Ectodermal cell (in vitro differentiated cells): ENCODE measurements around the gene TDRD1.

Source experiments
- H3K27ac ChIP-seq: 2 replicates; pipeline ENCODE4 v1.7.0; 2013; ENCODE audit warnings: mild to moderate bottlenecking, low read depth, low read length; ENCODE audit not compliant: insufficient read depth, poor library complexity, severe bottlenecking
- H3K27me3 ChIP-seq: 2 replicates; pipeline ENCODE4 v1.7.0; 2013; ENCODE audit warnings: mild to moderate bottlenecking, low read length; ENCODE audit not compliant: insufficient read depth, control insufficient read depth, poor library complexity, severe bottlenecking
- H3K36me3 ChIP-seq: one replicate; pipeline ENCODE4 v1.7.0; 2013; ENCODE audit warnings: low read length; ENCODE audit not compliant: control insufficient read depth, insufficient read depth
- H3K4me1 ChIP-seq: one replicate; pipeline ENCODE4 v1.7.0; 2013; ENCODE audit warnings: low read length; ENCODE audit not compliant: control insufficient read depth, insufficient read depth
- H3K4me3 ChIP-seq: 2 replicates; pipeline ENCODE4 v1.7.0; 2013; ENCODE audit warnings: low read depth, low read length, control low read depth; ENCODE audit not compliant: insufficient read depth
- H3K9me3 ChIP-seq: 2 replicates; pipeline ENCODE4 v1.7.0; 2013; ENCODE audit warnings: mild to moderate bottlenecking, low read length, moderate library complexity; ENCODE audit not compliant: control insufficient read depth
- WGBS, 2 experiments: methylation state at CpG; one replicate each; pipeline ENCODE4 v1.1.7; 2013; ENCODE audit warnings: missing lambda C conversion rate in 2 of 2; 5-methylcytosine and 5-hydroxymethylcytosine counted together

Gene TDRD1

GRCh38 chr10:114157912-114158311, 21.2 kb upstream of the TDRD1 start:
- Histone ChIP-seq H3K27me3 (no peaks in the 10 kb centered on the region), H3K9me3 (no peaks in the 10 kb centered on the region), H3K36me3 (no peaks in the 10 kb centered on the region), H3K4me3 (no peak overlapping the region), H3K27ac (no peak overlapping the region), H3K4me1 (no peaks in the 10 kb centered on the region)
- WGBS, 2 experiments = 92 to 100% methylated on average over 1 to 2 of the region's 2 CpGs

DNA sequence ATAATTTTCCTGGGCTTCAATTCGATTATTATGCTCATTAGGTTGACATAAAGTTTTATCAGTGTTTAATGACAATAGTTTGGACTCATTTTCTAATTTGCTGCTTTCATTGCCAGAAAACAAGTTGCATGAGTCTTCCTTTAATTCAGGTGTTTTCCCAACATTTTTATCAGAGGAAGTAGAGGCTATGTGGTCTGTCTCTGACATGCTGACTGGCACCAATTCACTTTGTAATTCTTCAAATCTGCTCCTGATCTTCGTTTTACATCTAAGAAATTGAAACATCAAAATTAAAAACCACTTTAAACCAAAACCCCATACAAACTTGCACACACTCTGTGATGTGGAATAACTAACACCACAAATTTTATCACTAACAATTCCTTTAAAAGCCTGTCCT, 16.1 kb upstream of the TDRD1 start:
- Histone ChIP-seq H3K27me3 (no peaks in the 10 kb centered on the region), H3K4me1 (no peaks in the 10 kb centered on the region), H3K36me3 (no peaks in the 10 kb centered on the region), H3K9me3 (peaks cover 2% of the 10 kb centered on the region), H3K27ac (no peak overlapping the region), H3K4me3 (no peak overlapping the region)
- 90% methylated on average over 2 of the region's 2 CpGs for WGBS, 2 experiments

GRCh38 chr10:114166043-114166442, 13.1 kb upstream of the TDRD1 start:
- Histone ChIP-seq H3K9me3 (peaks cover 5% of the 10 kb centered on the region), H3K36me3 (peaks cover 5% of the 10 kb centered on the region), H3K27me3 (no peaks in the 10 kb centered on the region), H3K27ac (no peak overlapping the region), H3K4me1 (no peaks in the 10 kb centered on the region), H3K4me3 (no peak overlapping the region)
- 81 to 91% methylated on average over 3 of the region's 3 CpGs for WGBS, 2 experiments

DNA sequence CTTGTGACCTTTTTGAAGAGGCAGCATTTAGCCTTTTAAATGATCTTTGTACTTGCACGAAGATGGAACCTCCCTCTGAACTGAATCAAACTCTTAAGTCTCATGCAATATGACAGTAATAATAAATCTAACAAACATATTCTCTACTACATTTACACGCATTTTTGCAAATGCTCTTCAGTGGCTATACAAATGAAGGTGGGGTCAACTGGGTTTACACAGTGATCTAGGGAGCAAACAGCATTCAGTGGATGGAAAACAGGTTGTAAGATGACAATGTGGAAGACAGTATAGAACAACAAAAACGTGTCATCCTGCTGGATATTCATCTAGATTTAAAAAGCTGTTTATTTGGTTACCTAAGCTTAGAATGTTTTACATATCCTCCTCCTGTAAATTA, 12.7 kb upstream of the TDRD1 start:
- Histone ChIP-seq H3K9me3 (peaks cover 5% of the 10 kb centered on the region), H3K4me3 (no peak overlapping the region), H3K27me3 (no peaks in the 10 kb centered on the region), H3K27ac (no peak overlapping the region), H3K4me1 (no peaks in the 10 kb centered on the region), H3K36me3 (peaks cover 5% of the 10 kb centered on the region)
- 80 to 81% methylated on average over 3 of the region's 3 CpGs for WGBS, 2 experiments

DNA sequence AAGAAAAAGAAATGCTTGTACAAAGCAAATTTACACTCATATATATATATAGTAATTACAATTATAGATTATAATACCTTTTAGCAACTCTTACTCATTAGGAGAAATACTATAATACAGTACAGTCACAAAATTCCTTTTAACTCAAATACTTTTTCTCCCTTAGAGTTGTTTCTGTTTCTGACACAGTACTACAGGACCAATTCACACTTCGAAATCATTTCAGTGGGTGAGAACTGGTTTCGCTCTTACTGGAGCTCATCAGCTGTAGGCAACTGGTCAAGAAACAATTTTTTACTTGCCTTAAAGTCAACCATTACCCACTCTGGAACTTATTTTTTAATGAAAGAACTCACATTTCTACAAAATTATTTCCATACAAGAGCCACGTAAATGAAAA, 11.2 kb upstream of the TDRD1 start:
- H3K9me3 ChIP-seq = peaks cover 5% of the 10 kb centered on the region
- 94 to 96% methylated on average over 3 of the region's 3 CpGs for WGBS, 2 experiments

GRCh38 chr10:114168450-114169009, 10.6 kb upstream of the TDRD1 start:
- Histone ChIP-seq H3K4me3 (no peak overlapping the region), H3K27me3 (no peaks in the 10 kb centered on the region), H3K4me1 (peaks cover 9% of the 10 kb centered on the region), H3K9me3 (peaks cover 5% of the 10 kb centered on the region), H3K36me3 (peaks cover 5% of the 10 kb centered on the region), H3K27ac (no peak overlapping the region)
- WGBS, 2 experiments = 93 to 98% methylated on average over 3 of the region's 3 CpGs

More for the DNA sequence above, 11.2 kb upstream of the TDRD1 start:
- peaks cover 5% of the 10 kb centered on the region for H3K36me3 ChIP-seq
- H3K27ac ChIP-seq = no peak overlapping the region
- H3K27me3 ChIP-seq = no peaks in the 10 kb centered on the region
- no peak overlapping the region for H3K4me3 ChIP-seq
- H3K4me1 ChIP-seq = peaks cover 9% of the 10 kb centered on the region

DNA sequence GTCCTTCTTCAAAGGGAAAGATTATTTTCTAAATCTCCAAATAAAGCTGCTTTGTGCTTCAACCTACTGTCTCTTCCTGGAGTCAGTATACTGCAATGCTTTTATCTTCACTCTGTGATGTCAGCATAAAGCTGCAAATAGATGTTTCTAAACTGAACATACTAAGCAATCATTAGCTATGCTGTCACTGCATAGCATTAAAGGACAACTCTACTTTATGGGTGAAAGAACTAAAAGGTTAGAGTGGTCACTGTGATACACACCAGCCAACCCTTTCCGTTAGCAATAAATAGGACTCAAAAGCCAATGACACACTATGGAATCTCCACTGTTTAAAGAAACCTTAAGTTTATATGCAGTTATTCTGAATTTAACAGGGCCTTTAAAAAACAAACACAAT, 6.9 kb upstream of the TDRD1 start:
- Histone ChIP-seq H3K9me3 (peaks cover 5% of the 10 kb centered on the region), H3K36me3 (peaks cover 5% of the 10 kb centered on the region), H3K27ac (no peak overlapping the region), H3K27me3 (peaks cover 16% of the 10 kb centered on the region), H3K4me3 (no peak overlapping the region), H3K4me1 (peaks cover 9% of the 10 kb centered on the region)
- WGBS, 2 experiments = 92% methylated on average over 1 of the region's 1 CpG; no CpG with 5 or more reads in 1 of the 2 experiments

GRCh38 chr10:114172776-114173602, 6.2 kb upstream of the TDRD1 start:
- Histone ChIP-seq H3K9me3 (peaks cover 4% of the 10 kb centered on the region), H3K4me1 (peaks cover 9% of the 10 kb centered on the region), H3K36me3 (peaks cover 5% of the 10 kb centered on the region), H3K4me3 (peak overlapping the region; percentile 99), H3K27ac (no peak overlapping the region), H3K27me3 (peaks cover 16% of the 10 kb centered on the region)
- WGBS, 2 experiments = 61 to 76% methylated on average over 4 to 9 of the region's 9 CpGs

DNA sequence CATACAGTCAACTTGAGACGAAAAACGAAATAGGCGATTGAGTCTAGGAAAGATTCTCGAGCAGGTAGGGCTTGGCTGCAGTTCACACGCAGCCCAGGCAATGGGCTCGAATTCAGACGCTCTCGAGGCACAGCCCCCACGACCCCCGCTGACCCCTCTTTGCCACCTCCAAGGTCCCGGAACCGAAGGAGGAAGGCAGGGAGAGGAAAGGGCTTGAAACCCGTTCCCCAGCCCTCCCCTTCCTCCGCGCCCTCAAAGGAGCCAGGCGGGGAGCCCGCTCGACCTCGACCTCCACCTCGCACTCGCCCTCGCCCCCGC, 5.6 kb upstream of the TDRD1 start:
- Histone ChIP-seq H3K36me3 (no peaks in the 10 kb centered on the region), H3K9me3 (no peaks in the 10 kb centered on the region), H3K4me3 (peak overlapping the region; percentile 99), H3K27me3 (peaks cover 16% of the 10 kb centered on the region), H3K27ac (peak overlapping the region; percentile 78), H3K4me1 (peaks cover 9% of the 10 kb centered on the region)
- WGBS, 2 experiments = 1% methylated on average over 23 of the region's 23 CpGs

DNA sequence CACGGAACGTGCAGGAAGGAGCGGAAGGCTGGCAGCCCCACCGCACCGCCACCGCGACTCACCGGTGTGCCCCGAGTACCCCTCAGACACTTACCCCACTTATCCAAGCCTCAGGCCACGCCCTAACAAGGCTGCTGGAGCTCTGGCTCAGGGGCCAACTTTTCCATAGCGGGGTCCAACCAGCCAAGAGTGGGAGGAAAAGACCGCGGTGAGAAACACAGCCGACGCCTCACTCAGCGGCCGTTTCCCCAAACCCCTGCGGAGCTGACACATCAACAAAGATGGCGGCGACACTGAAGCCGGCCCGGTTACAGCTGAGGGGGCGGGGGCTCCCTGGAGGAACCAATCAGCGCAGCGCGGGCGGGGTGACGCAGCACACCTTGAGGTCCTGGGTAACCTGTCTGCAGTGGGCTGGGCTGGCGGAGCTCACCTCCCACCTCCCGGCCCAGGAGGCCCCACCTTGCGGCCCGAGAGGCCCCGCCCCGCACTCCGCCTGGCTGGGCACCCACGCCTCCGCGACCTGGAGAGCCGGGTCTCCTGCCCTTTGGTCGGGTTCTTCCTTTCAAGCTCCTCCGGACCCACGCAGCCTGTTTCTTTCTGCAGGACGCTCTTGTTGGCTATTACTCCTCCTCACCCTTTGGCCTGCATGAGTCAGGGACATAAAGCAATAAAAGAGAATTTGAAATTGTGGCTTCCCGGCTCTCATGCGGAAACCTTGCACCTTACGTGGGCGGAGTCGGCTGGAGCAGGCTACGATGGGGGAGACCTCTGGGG, 5.0 kb upstream of the TDRD1 start, which contains the start of gene CCDC186:
CCDC186 (minus strand) TSS at position 283 of the 774 bp plus-strand sequence. CDS start 10,935 bp downstream, outside the sequence.
- Histone ChIP-seq H3K27me3 (peaks cover 16% of the 10 kb centered on the region), H3K27ac (peak within 1 kb of the TSS; percentile 78), H3K4me1 (peaks cover 9% of the 10 kb centered on the region), H3K4me3 (peak within 1 kb of the TSS; percentile 99), H3K36me3 (no peaks in the 10 kb centered on the region), H3K9me3 (no peaks in the 10 kb centered on the region)
- 0% methylated on average over 49 of the region's 49 CpGs for WGBS, 2 experiments
